H1 (cell line): Measurements from ENCODE around the gene UBA3. TPM values are rescaled to one million over a fixed set of nuclear protein-coding genes. Genes with fewer than 3 reads are reported as not detected.

Experiments
- CTCF ChIA-PET: fragments of 300-600 bp; sonication (Branson Sonifier 250); formaldehyde crosslinking; loops from one replicate; lab custom pipeline; 2021; ENCODE audit not compliant: partially characterized antibody; lab: Charles Lee
- POLR2A ChIA-PET: fragments of 300-600 bp; sonication (Branson Sonifier 250); formaldehyde crosslinking; loops from one replicate; lab custom pipeline; 2021; ENCODE audit warnings: inconsistent platforms; ENCODE audit not compliant: partially characterized antibody; lab: Charles Lee
- DNase-seq, 2 experiments: peaks; one replicate each; pipeline versions ENCODE4 v3.0.0 to v3.0.0-alpha.2; 2010 to 2022; ENCODE audit warnings: low spot score in 2 of 2, low read depth in 1 of 2, mixed read lengths in 1 of 2
- FAIRE-seq: peaks from 2 replicates; lab custom pipeline; 2011; peaks lifted over from hg19 to GRCh38; lab: Jason Lieb, UNC
- H2AFZ ChIP-seq: 2 replicates; pipeline ENCODE4 v1.8.1; 2012; ENCODE audit warnings: low read length, inconsistent platforms
- H2AK5ac ChIP-seq: 2 replicates; pipeline ENCODE4 v1.6.1; 2013; ENCODE audit warnings: low read depth, low read length
- H2BK120ac ChIP-seq: replicated peaks from 2 replicates; pipeline ENCODE3; 2013; ENCODE audit warnings: low read depth, low read length, inconsistent platforms
- H2BK12ac ChIP-seq: 2 replicates; pipeline ENCODE4 v1.6.1; 2013; ENCODE audit warnings: low read depth, low read length
- H2BK15ac ChIP-seq: 2 replicates; pipeline ENCODE4 v1.6.1; 2013; ENCODE audit warnings: low read length
- H2BK20ac ChIP-seq: 2 replicates; pipeline ENCODE4 v1.6.1; 2013; ENCODE audit warnings: low read length
- H2BK5ac ChIP-seq: 2 replicates; pipeline ENCODE4 v1.6.1; 2013; ENCODE audit warnings: low read depth, low read length
- H3K14ac ChIP-seq: 2 replicates; pipeline ENCODE4 v1.6.1; 2013; ENCODE audit warnings: inconsistent platforms; ENCODE audit not compliant: insufficient read length
- H3K18ac ChIP-seq: 2 replicates; pipeline ENCODE4 v1.6.1; 2013; ENCODE audit warnings: low read length; ENCODE audit errors: extremely low read depth
- H3K23ac ChIP-seq: 2 replicates; pipeline ENCODE4 v1.6.1; 2013; ENCODE audit warnings: inconsistent platforms; ENCODE audit not compliant: insufficient read length
- H3K23me2 ChIP-seq: 2 replicates; pipeline ENCODE4 v1.6.1; 2013; ENCODE audit warnings: low read depth, low read length
- H3K27ac ChIP-seq: 2 replicates; pipeline ENCODE4 v1.6.1; 2011; ENCODE audit warnings: low read depth, low read length, inconsistent platforms
- H3K27me3 ChIP-seq, 4 experiments: replicated peaks in 1 of 4; 1 replicate in 1 of 4; 2 replicates in 3 of 4; pipeline versions ENCODE4 v1.6.1 to v1.8.1; 2011 to 2013; ENCODE audit warnings: low read length in 3 of 4, mild to moderate bottlenecking in 3 of 4, inconsistent platforms in 2 of 4, mixed read lengths in 2 of 4, moderate library complexity in 1 of 4; ENCODE audit not compliant: control insufficient read depth in 3 of 4, insufficient read depth in 3 of 4; ENCODE audit errors: extremely low read depth in 1 of 4
- H3K36me3 ChIP-seq, 4 experiments: 2 replicates each; pipeline versions ENCODE4 v1.6.1 to v1.8.1; 2011 to 2013; ENCODE audit warnings: mild to moderate bottlenecking in 4 of 4, low read length in 3 of 4, moderate library complexity in 2 of 4, control low read depth in 1 of 4, inconsistent platforms in 1 of 4; ENCODE audit not compliant: insufficient read depth in 4 of 4, control insufficient read depth in 2 of 4
- H3K4ac ChIP-seq: replicated peaks from 2 replicates; pipeline ENCODE3; 2013; ENCODE audit warnings: low read length, low read depth, mixed read lengths, inconsistent platforms; ENCODE audit not compliant: insufficient read length
- H3K4me1 ChIP-seq, 4 experiments: replicated peaks in 1 of 4; 1 replicate in 1 of 4; 2 replicates in 3 of 4; pipeline versions ENCODE4 v1.6.1 to v1.8.1; 2011 to 2013; ENCODE audit warnings: low read length in 3 of 4, inconsistent platforms in 2 of 4, mixed read lengths in 1 of 4; ENCODE audit not compliant: insufficient read depth in 4 of 4, control insufficient read depth in 3 of 4
- H3K4me2 ChIP-seq, 2 experiments: 2 replicates each; pipeline versions ENCODE4 v1.6.1 to v1.8.1; 2011 to 2013; ENCODE audit warnings: low read depth in 2 of 2, low read length in 2 of 2, control low read depth in 1 of 2, inconsistent platforms in 1 of 2, mild to moderate bottlenecking in 1 of 2; ENCODE audit not compliant: insufficient read depth in 1 of 2
- H3K4me3 ChIP-seq, 4 experiments: fragments of 200-600, 300-600 bp in 1 of 4; sonication (generic), shearing (Covaris generic), sonication (Bioruptor Twin) in 1 of 4; 2 replicates each; pipeline versions ENCODE4 v1.5.1 to v1.8.1; 2011 to 2016; ENCODE audit warnings: low read length in 4 of 4, low read depth in 3 of 4, control low read depth in 2 of 4, inconsistent platforms in 2 of 4, mild to moderate bottlenecking in 2 of 4, mixed read lengths in 1 of 4, moderate library complexity in 1 of 4; ENCODE audit not compliant: insufficient read depth in 2 of 4; ENCODE audit errors: extremely low read depth in 1 of 4
- H3K56ac ChIP-seq: replicated peaks from 2 replicates; pipeline ENCODE3; 2013; ENCODE audit warnings: low read depth, mild to moderate bottlenecking, mixed read lengths, low read length, inconsistent platforms; ENCODE audit not compliant: insufficient read length
- H3K79me1 ChIP-seq: 2 replicates; pipeline ENCODE4 v1.6.1; 2013; ENCODE audit warnings: low read depth, low read length, control low read depth
- H3K79me2 ChIP-seq, 2 experiments: 2 replicates each; pipeline versions ENCODE4 v1.6.1 to v1.8.1; 2012 to 2013; ENCODE audit warnings: low read length in 2 of 2, mild to moderate bottlenecking in 2 of 2, inconsistent platforms in 1 of 2; ENCODE audit not compliant: insufficient read depth in 2 of 2, control insufficient read depth in 1 of 2
- H3K9ac ChIP-seq, 4 experiments: replicated peaks in 1 of 4; 1 replicate in 1 of 4; 2 replicates in 3 of 4; pipeline versions ENCODE4 v1.6.1 to v1.8.1; 2011 to 2013; ENCODE audit warnings: low read depth in 3 of 4, low read length in 3 of 4, control low read depth in 2 of 4, mild to moderate bottlenecking in 2 of 4, moderate library complexity in 2 of 4, inconsistent platforms in 1 of 4; ENCODE audit errors: extremely low read depth in 1 of 4
- H3K9me3 ChIP-seq, 2 experiments: 2 replicates each; pipeline versions ENCODE4 v1.6.1 to v1.8.1; 2012 to 2013; ENCODE audit warnings: mild to moderate bottlenecking in 2 of 2, moderate library complexity in 2 of 2, control low read depth in 1 of 2, inconsistent platforms in 1 of 2, low read depth in 1 of 2, low read length in 1 of 2, mixed read lengths in 1 of 2; ENCODE audit not compliant: insufficient read depth in 2 of 2
- H4K20me1 ChIP-seq, 2 experiments: replicated peaks in 1 of 2; 2 replicates each; pipeline versions ENCODE3 to v1.8.1; 2011 to 2013; ENCODE audit warnings: inconsistent platforms in 2 of 2, low read length in 2 of 2, mild to moderate bottlenecking in 1 of 2; ENCODE audit not compliant: insufficient read depth in 2 of 2, control insufficient read depth in 1 of 2
- H4K5ac ChIP-seq: 2 replicates; pipeline ENCODE4 v1.6.1; 2013; ENCODE audit warnings: low read length, low read depth, mixed read lengths, inconsistent platforms; ENCODE audit not compliant: insufficient read length
- H4K8ac ChIP-seq: 2 replicates; pipeline ENCODE4 v1.8.0; 2013; ENCODE audit warnings: mild to moderate bottlenecking, moderate library complexity, low read length, inconsistent platforms; ENCODE audit not compliant: insufficient read depth; ENCODE audit errors: extremely low read depth
- H4K91ac ChIP-seq: replicated peaks from 2 replicates; pipeline ENCODE3; 2013; ENCODE audit warnings: low read length, mixed read lengths, inconsistent platforms; ENCODE audit not compliant: insufficient read length
- ATF3 ChIP-seq: IDR thresholded peaks from 2 replicates; pipeline ENCODE4 v1.6.1; 2011; ENCODE audit warnings: low read depth, mild to moderate bottlenecking, low read length; ENCODE audit not compliant: insufficient read depth
- CHD1 ChIP-seq: IDR thresholded peaks from 2 replicates; pipeline ENCODE4 v1.6.1; 2012; ENCODE audit warnings: low read depth, low read length, improper control_type of control experiment
- CTCF ChIP-seq, 3 experiments: IDR thresholded peaks; 1 replicate in 2 of 3; 2 replicates in 1 of 3; pipeline versions ENCODE4 v1.5.1 to v1.6.1; 2011; ENCODE audit warnings: low read length in 3 of 3, mild to moderate bottlenecking in 3 of 3, inconsistent platforms in 2 of 3, low read depth in 1 of 3, moderate library complexity in 1 of 3; ENCODE audit not compliant: insufficient read depth in 1 of 3; ENCODE audit errors: control extremely low read depth in 1 of 3
- GTF2F1 ChIP-seq: IDR thresholded peaks from 2 replicates; pipeline ENCODE4 v1.6.1; 2012; ENCODE audit warnings: low read depth, low read length, improper control_type of control experiment, borderline replicate concordance
- HDAC6 ChIP-seq: IDR thresholded peaks from one replicate; pipeline ENCODE4 v1.7.1; 2012; ENCODE audit warnings: low read depth, mild to moderate bottlenecking, inconsistent platforms, low read length, moderate library complexity
- KDM1A ChIP-seq: fragments of 200-600, 300-600 bp; sonication (generic); IDR thresholded peaks from 2 replicates; pipeline ENCODE4 v1.7.1; 2016; ENCODE audit warnings: mild to moderate bottlenecking, low read length, borderline replicate concordance
- PHF8 ChIP-seq: fragments of 200-600 bp; sonication (generic); conservative IDR thresholded peaks from 2 replicates; pipeline ENCODE4 v1.7.1; 2012; ENCODE audit warnings: low read depth, mild to moderate bottlenecking, inconsistent platforms, low read length, moderate library complexity
- POLR2A ChIP-seq, 2 experiments: IDR thresholded peaks; 1 replicate in 1 of 2; 2 replicates in 1 of 2; pipeline ENCODE4 v1.6.1; 2011; ENCODE audit warnings: low read depth in 2 of 2, low read length in 2 of 2, mild to moderate bottlenecking in 2 of 2; ENCODE audit errors: control extremely low read depth in 1 of 2
- RAD21 ChIP-seq, 2 experiments: IDR thresholded peaks in 1 of 2; conservative IDR thresholded peaks in 1 of 2; 2 replicates each; pipeline ENCODE4 v1.6.1; 2011; ENCODE audit warnings: low read depth in 2 of 2, low read length in 2 of 2, improper control_type of control experiment in 1 of 2, inconsistent platforms in 1 of 2, mild to moderate bottlenecking in 1 of 2, moderate library complexity in 1 of 2
- SIX5 ChIP-seq: IDR thresholded peaks from 2 replicates; pipeline ENCODE4 v1.6.1; 2011; ENCODE audit warnings: mild to moderate bottlenecking, low read depth, low read length
- WGBS, 2 experiments: shearing (Covaris generic) in 1 of 2; methylation state at CpG; one replicate each; pipeline versions ENCODE4 v1.1.6 to v1.1.7; 2013 to 2015; ENCODE audit warnings: low lambda C conversion rate in 2 of 2, mixed read lengths in 2 of 2, inconsistent platforms in 1 of 2, low coverage in 1 of 2, missing lambda C conversion rate in 1 of 2; ENCODE audit not compliant: insufficient replicate concordance in 2 of 2, insufficient coverage in 1 of 2, insufficient read length in 1 of 2; ENCODE audit errors: extremely low coverage in 1 of 2, missing lambda C conversion rate in 1 of 2; 5-methylcytosine and 5-hydroxymethylcytosine counted together
- polyA plus RNA-seq, 7 experiments: library from polyadenylated mRNA; depleted of rRNA in 3 of 7; stranded (reverse) in 5 of 7; unstranded in 2 of 7; fragments of >200 nt in 5 of 7; fragments of 200-250 nt in 2 of 7; gene quantifications; 1 replicate in 5 of 7; 2 replicates in 1 of 7; 4 replicates in 1 of 7; pipeline versions ENCODE4 v1.2.1 to v1.2.3, GENCODE V29; 2011 to 2013; ENCODE audit warnings: missing spikeins in 2 of 7, mixed read lengths in 2 of 7
- total RNA-seq: library from RNA; stranded (reverse); fragmentation: NEBNext Ultra II Directional; extraction: Animal tissue kit (Norgen Biotek cat#: 25700); gene quantifications from 2 replicates; pipeline ENCODE4 v1.2.1, GENCODE V29; 2021

Gene UBA3
- total and polyA plus RNA-seq, 2 of the 8 experiments (the other 6 are each of a cell fraction or from before 2014, with no cell fraction given), result 40.8 to 97.8 TPM

GRCh38 chr3:69058180-69058946 is 21.8 kb downstream of the UBA3 start:
- Histone ChIP-seq H3K4me3 (no peak overlapping the region), H4K5ac (no peak overlapping the region), H3K9me3 (no peaks in the 10 kb centered on the region), H4K20me1 (no peaks in the 10 kb centered on the region), H2BK20ac (no peak overlapping the region), H3K4me2 (no peak overlapping the region), H2BK15ac (no peak overlapping the region), H2BK12ac (no peak overlapping the region), H3K56ac (no peak overlapping the region), H2AK5ac (no peak overlapping the region), H3K9ac (no peak overlapping the region), H3K4me1 (no peaks in the 10 kb centered on the region), H3K18ac (no peak overlapping the region), H3K79me1 (no peaks in the 10 kb centered on the region), H2BK120ac (no peak overlapping the region), H3K27me3 (no peaks in the 10 kb centered on the region), H4K91ac (no peak overlapping the region), H3K27ac (no peak overlapping the region), H3K79me2 (no peaks in the 10 kb centered on the region), H3K14ac (no peak overlapping the region), H3K36me3 (peaks cover 10 to 76% (median 33%) of the 10 kb centered on the region in 4 experiments; a peak in 7 of 8 replicates), H3K4ac (no peak overlapping the region), H4K8ac (no peak overlapping the region), H3K23me2 (no peaks in the 10 kb centered on the region), H2AFZ (no peak overlapping the region), H3K23ac (no peak overlapping the region), H2BK5ac (no peak overlapping the region)
- no peak for FAIRE-seq
- DNase-seq, result no peak
- ChIA-PET POLR2A (no interaction called here), CTCF (no interaction called here)
- WGBS, 2 experiments, result 95% methylated on average over 3 of the region's 3 CpGs; no CpG with 5 or more reads in 1 of the 2 experiments
- TF ChIP-seq HDAC6 (no peak), KDM1A (no peak), ATF3 (no peak), RAD21 (IDR thresholded peaks at IDR 0.05 in 1 of 2, conservative IDR thresholded peaks at IDR 0.05 in 1 of 2; ENCODE audit: low read depth in 2 of 2, low read length in 2 of 2) (no peak), PHF8 (no peak), CHD1 (no peak), GTF2F1 (no peak), SIX5 (no peak), POLR2A (IDR thresholded peaks at IDR 0.05; ENCODE audit: control extremely low read depth in 1 of 2, low read depth in 2 of 2, low read length in 2 of 2) (no peak), CTCF (IDR thresholded peaks at IDR 0.05; ENCODE audit: control extremely low read depth in 1 of 3, insufficient read depth in 1 of 3, low read depth in 1 of 3, low read length in 3 of 3) (no peak)
